Measurements from ENCODE around the gene RFLNA. TPM values are rescaled to one million over a fixed set of nuclear protein-coding genes. Genes with fewer than 3 reads are reported as not detected.

The RFLNA gene
- total RNA-seq, 4 donors from 2014 or later, result 0.63 to 2.2 (median 1.3) TPM

GRCh38 chr12:124286971-124287370 is 7.9 kb upstream of the RFLNA start:
- no peak overlapping the region for H3K4me3 ChIP-seq
- H3K36me3 ChIP-seq, result no peaks in the 10 kb centered on the region
- H3K9me3 ChIP-seq, result peaks cover 0 to 17% (median 12%) of the 10 kb centered on the region in 4 donors
- H3K27me3 ChIP-seq, result peaks cover 0 to 5% (median 0%) of the 10 kb centered on the region in 4 donors
- H3K4me1 ChIP-seq, result peaks cover 10 to 15% (median 13%) of the 10 kb centered on the region in 4 donors
- TF ChIP-seq POLR2AphosphoS5 (IDR thresholded peaks at IDR 0.05), result no peak
- TF ChIP-seq CTCF (IDR thresholded peaks at IDR 0.05), result no peak
- no peak for TF ChIP-seq EP300 (IDR thresholded peaks at IDR 0.05)
- TF ChIP-seq POLR2A (IDR thresholded peaks at IDR 0.05; ENCODE audit: low read depth), result no peak
- WGBS, result 86% methylated on average over 7 of the region's 7 CpGs
- intact Hi-C loops (cut with DNase I), result no loop called here
- no peak for DNase-seq (ENCODE audit: extremely low spot score)
- no peak overlapping the region for H3K27ac ChIP-seq (replicated peaks in 1 of 4)

GRCh38 chr12:124289634-124290600 is 5.0 kb upstream of the RFLNA start:
- peaks cover 0 to 5% (median 0%) of the 10 kb centered on the region in 4 donors for H3K27me3 ChIP-seq
- no peaks in the 10 kb centered on the region for H3K36me3 ChIP-seq
- intact Hi-C loops (cut with DNase I), result no loop called here
- H3K27ac ChIP-seq (replicated peaks in 1 of 4), result peak overlapping the region; percentile 13 to 58 (median 32)
- peaks cover 17 to 27% (median 21%) of the 10 kb centered on the region in 4 donors for H3K4me1 ChIP-seq
- peaks cover 0 to 9% (median 4%) of the 10 kb centered on the region in 4 donors for H3K9me3 ChIP-seq
- DNase-seq (ENCODE audit: extremely low spot score), result no peak
- H3K4me3 ChIP-seq, result peak overlapping the region; percentile 10 to 36 (median 30)
- WGBS, result 57% methylated on average over 16 of the region's 21 CpGs
- TF ChIP-seq POLR2A (IDR thresholded peaks at IDR 0.05; ENCODE audit: low read depth) (no peak), EP300 (IDR thresholded peaks at IDR 0.05) (no peak), CTCF (IDR thresholded peaks at IDR 0.05) (no peak), POLR2AphosphoS5 (IDR thresholded peaks at IDR 0.05) (no peak)

- peaks cover 24 to 45% (median 40%) of the 10 kb centered on the region in 4 donors for H3K4me1 ChIP-seq
- DNase-seq (ENCODE audit: extremely low spot score), result no peak
- no peak overlapping the region for H3K4me3 ChIP-seq
- no peak overlapping the region for H3K27ac ChIP-seq (replicated peaks in 1 of 4)
- TF ChIP-seq POLR2A (IDR thresholded peaks at IDR 0.05; ENCODE audit: low read depth) (no peak), EP300 (IDR thresholded peaks at IDR 0.05) (no peak), CTCF (IDR thresholded peaks at IDR 0.05) (no peak), POLR2AphosphoS5 (IDR thresholded peaks at IDR 0.05) (no peak)
- intact Hi-C loops (cut with DNase I), result no loop called here
- H3K9me3 ChIP-seq, result peaks cover 0 to 5% (median 0%) of the 10 kb centered on the region in 4 donors
- no peaks in the 10 kb centered on the region for H3K36me3 ChIP-seq
- WGBS, result 84% methylated on average over 6 of the region's 6 CpGs
- peaks cover 0 to 13% (median 3%) of the 10 kb centered on the region in 4 donors for H3K27me3 ChIP-seq
These were observed 2.5 kb upstream of the RFLNA start for GRCh38 chr12:124292385-124292784.

- no peak overlapping the region for H3K27ac ChIP-seq (replicated peaks in 1 of 4)
- no peaks in the 10 kb centered on the region for H3K9me3 ChIP-seq
- H3K4me1 ChIP-seq, result peaks cover 24 to 45% (median 41%) of the 10 kb centered on the region in 4 donors
- H3K27me3 ChIP-seq, result peaks cover 0 to 23% (median 3%) of the 10 kb centered on the region in 4 donors
- TF ChIP-seq EP300 (IDR thresholded peaks at IDR 0.05) (no peak), POLR2A (IDR thresholded peaks at IDR 0.05; ENCODE audit: low read depth) (no peak), POLR2AphosphoS5 (IDR thresholded peaks at IDR 0.05) (no peak), CTCF (IDR thresholded peaks at IDR 0.05) (no peak)
- H3K4me3 ChIP-seq, result no peak overlapping the region
- intact Hi-C loops (cut with DNase I), result no loop called here
- no peaks in the 10 kb centered on the region for H3K36me3 ChIP-seq
- DNase-seq (ENCODE audit: extremely low spot score), result no peak
- 87% methylated on average over 12 of the region's 12 CpGs for WGBS
These were observed 1.4 kb upstream of the RFLNA start for GRCh38 chr12:124293286-124294003.

Measured in esophagus muscularis mucosa (tissue), 4 donors.